OCI-LY7 (cell line): ENCODE data around the gene SPINK8. TPM values are rescaled to one million over a fixed set of nuclear protein-coding genes. Genes with fewer than 3 reads are reported as not detected.

Experiments used
- BruUV-seq: library from RNA; stranded (reverse); fragments of 400-500 nt; replicated peaks from 2 replicates; lab custom pipeline; 2021; lab: Mats Ljungman, UMichigan
- CTCF ChIA-PET: fragments of 300-600 bp; sonication (Branson Sonifier 250); formaldehyde crosslinking; loops from one replicate; lab custom pipeline; 2022; ENCODE audit warnings: antibody characterized with exemption; ENCODE audit not compliant: unreplicated experiment; lab: Charles Lee
- POLR2A ChIA-PET: fragments of 300-600 bp; sonication (Branson Sonifier 250); formaldehyde crosslinking; loops from one replicate; lab custom pipeline; 2022; ENCODE audit warnings: antibody characterized with exemption; lab: Charles Lee
- DNase-seq: peaks from one replicate; pipeline ENCODE4 v3.0.0-alpha.2; 2015; ENCODE audit warnings: low spot score
- H2AFZ ChIP-seq: fragments of 200-600 bp; sonication (generic), shearing (Covaris generic); 2 replicates; pipeline ENCODE4 v1.6.1; 2014; ENCODE audit warnings: mild to moderate bottlenecking, antibody characterized with exemption, low read length, moderate library complexity
- H3K27ac ChIP-seq: fragments of 200-600 bp; sonication (generic); 2 replicates; pipeline ENCODE4 v1.5.1; 2014; ENCODE audit warnings: mixed run types, low read depth, mild to moderate bottlenecking, moderate library complexity, low read length, inconsistent platforms; ENCODE audit not compliant: poor library complexity, severe bottlenecking
- H3K36me3 ChIP-seq: fragments of 200-600 bp; sonication (generic); 2 replicates; pipeline ENCODE4 v1.6.1; 2014; ENCODE audit warnings: mild to moderate bottlenecking, antibody characterized with exemption, low read length, moderate library complexity, mixed read lengths; ENCODE audit not compliant: insufficient read depth
- H3K4me1 ChIP-seq: fragments of 200-600 bp; sonication (generic); 2 replicates; pipeline ENCODE4 v1.5.1; 2014; ENCODE audit warnings: mild to moderate bottlenecking, low read length; ENCODE audit not compliant: insufficient read depth, poor library complexity, severe bottlenecking
- H3K4me2 ChIP-seq: fragments of 200-600 bp; sonication (generic); 2 replicates; pipeline ENCODE4 v1.6.1; 2014; ENCODE audit warnings: mild to moderate bottlenecking, low read length
- H3K4me3 ChIP-seq: fragments of 200-600 bp; sonication (generic); 2 replicates; pipeline ENCODE4 v1.5.1; 2014; ENCODE audit warnings: mild to moderate bottlenecking, low read depth, low read length; ENCODE audit not compliant: poor library complexity, severe bottlenecking
- H3K79me2 ChIP-seq: fragments of 200-600 bp; sonication (generic); 2 replicates; pipeline ENCODE4 v1.6.1; 2016; ENCODE audit warnings: low read depth, mild to moderate bottlenecking, low read length, moderate library complexity, mixed read lengths; ENCODE audit not compliant: insufficient read depth
- H3K9me2 ChIP-seq: fragments of 200-600 bp; sonication (generic); 2 replicates; pipeline ENCODE4 v1.6.1; 2016; ENCODE audit warnings: mild to moderate bottlenecking, low read length, mixed read lengths; ENCODE audit not compliant: insufficient read depth
- H3K9me3 ChIP-seq: fragments of 200-600 bp; sonication (generic); 2 replicates; pipeline ENCODE4 v1.6.1; 2014; ENCODE audit warnings: mild to moderate bottlenecking, mixed run types, low read length, mixed read lengths
- H4K20me1 ChIP-seq: fragments of 200-600 bp; sonication (generic); 2 replicates; pipeline ENCODE4 v1.6.1; 2014; ENCODE audit warnings: mild to moderate bottlenecking, antibody characterized with exemption, low read length, moderate library complexity, mixed read lengths; ENCODE audit not compliant: insufficient read depth
- CTCF ChIP-seq: fragments of 200-600 bp; sonication (generic); conservative IDR thresholded peaks from 2 replicates; pipeline ENCODE4 v1.5.1; 2014; ENCODE audit warnings: mild to moderate bottlenecking, antibody characterized with exemption, low read length, moderate library complexity, mixed read lengths
- EZH2phosphoT487 ChIP-seq: fragments of 200-600 bp; sonication (generic); IDR thresholded peaks from 2 replicates; pipeline ENCODE4 v1.6.1; 2018; ENCODE audit warnings: low read depth, borderline replicate concordance, mild to moderate bottlenecking, mixed run types, antibody characterized with exemption, low read length, moderate library complexity, mixed read lengths
- intact Hi-C: fragments of 100-400 bp; cut with micrococcal nuclease; formaldehyde crosslinking; loops from one replicate; pipeline ENCODE4 v1.10.0; 2022; ENCODE audit not compliant: unreplicated experiment
- total RNA-seq, 2 experiments: library from RNA; depleted of rRNA in 1 of 2; stranded (reverse); fragments of >200 nt in 1 of 2; shearing (Covaris generic) in 1 of 2; gene quantifications; 2 replicates each; pipeline ENCODE4 v1.2.3, GENCODE V29; 2014 to 2022

Gene SPINK8
- total RNA-seq, 2 experiments from 2014 or later: not detected

GRCh38 chr3:48285675-48286074 is 47.8 kb downstream of the SPINK8 start:
- no peak overlapping the region for H3K4me2 ChIP-seq
- CTCF ChIA-PET: no interaction called here
- BruUV-seq: no TSS peak
- no peaks in the 10 kb centered on the region for H3K79me2 ChIP-seq
- no peak for DNase-seq
- no peaks in the 10 kb centered on the region for H3K9me2 ChIP-seq
- no peak overlapping the region for H2AFZ ChIP-seq
- no peaks in the 10 kb centered on the region for H3K9me3 ChIP-seq
- H4K20me1 ChIP-seq: no peaks in the 10 kb centered on the region
- POLR2A ChIA-PET: interaction anchor here (0.7 kb wide), 1 partner anchor 43 kb away, joined by 5 read pairs; no protein-coding TSS in a partner anchor
- no peak overlapping the region for H3K27ac ChIP-seq
- H3K4me1 ChIP-seq: no peaks in the 10 kb centered on the region
- no peak overlapping the region for H3K4me3 ChIP-seq
- H3K36me3 ChIP-seq: peaks cover 15% of the 10 kb centered on the region
- intact Hi-C loops: no loop called here
- TF ChIP-seq CTCF (no peak), EZH2phosphoT487 (no peak)

- CTCF ChIA-PET: no interaction called here
Measured at GRCh38 chr3:48285132-48285531, 48.3 kb downstream of the SPINK8 start.

More at GRCh38 chr3:48285132-48285531, 48.3 kb downstream of the SPINK8 start:
- H4K20me1 ChIP-seq: no peaks in the 10 kb centered on the region
- intact Hi-C loops: no loop called here
- H3K4me1 ChIP-seq: no peaks in the 10 kb centered on the region
- H3K27ac ChIP-seq: no peak overlapping the region
- POLR2A ChIA-PET: interaction anchor here (0.6 to 1.0 kb wide), 2 partner anchors 15 to 46 kb away, joined by 3 read pairs; no protein-coding TSS in a partner anchor
- H3K4me2 ChIP-seq: no peak overlapping the region
- H3K9me3 ChIP-seq: no peaks in the 10 kb centered on the region
- no peak overlapping the region for H3K4me3 ChIP-seq
- no peaks in the 10 kb centered on the region for H3K9me2 ChIP-seq
- H3K79me2 ChIP-seq: no peaks in the 10 kb centered on the region
- no TSS peak for BruUV-seq
- H3K36me3 ChIP-seq: peaks cover 15% of the 10 kb centered on the region
- no peak overlapping the region for H2AFZ ChIP-seq
- DNase-seq: no peak
- TF ChIP-seq CTCF (no peak), EZH2phosphoT487 (no peak)
